Measurements from ENCODE around the gene IMMP2L.

- TF ChIP-seq CTCF (CRISPR knock-in tag; IDR thresholded peaks at IDR 0.05) (no peak), FOXK1 (CRISPR knock-in tag; IDR thresholded peaks at IDR 0.05; ENCODE audit: borderline replicate concordance, low read depth) (no peak), EZH2 (conservative IDR thresholded peaks at IDR 0.05; ENCODE audit: low read depth, low read length) (no peak), CENPT (CRISPR knock-in tag; IDR thresholded peaks at IDR 0.05; ENCODE audit: low read depth) (no peak), ZBTB7A (CRISPR knock-in tag; IDR thresholded peaks at IDR 0.05) (no peak)
Measured at GRCh38 chr7:111147708-111148533, 414.4 kb downstream of the IMMP2L start.

Measured in HepG2 (cell line).